T47D (cell line): Measurements from ENCODE around the gene SAMD4B.
A peak's percentile ranks its signal among the peaks of the same experiment; 100 is the strongest.

Source experiments
- DNase-seq, 2 experiments: peaks; one replicate each; pipeline versions ENCODE4 v3.0.0 to v3.0.0-alpha.2; 2011 to 2012; ENCODE audit warnings: low read depth in 1 of 2, low spot score in 1 of 2
- JUND ChIP-seq: IDR thresholded peaks from 2 replicates; pipeline ENCODE4 v1.6.1; 2012; ENCODE audit warnings: low read depth
- in situ Hi-C: cut with HindIII; loops from 2 replicates; pipeline ENCODE4 v1.10.0; 2016; ENCODE audit warnings: low sequenced_read_pairs, low pct_unique_long_range_greater_than_20kb

The SAMD4B gene

GRCh38 chr19:39341719-39342604, at the start of gene SAMD4B:
Gene SAMD4B, plus strand, starts transcription at chr19:39342421. Its CDS starts 14,473 bp downstream, at chr19:39356894.
- TF ChIP-seq JUND, result no peak
- DNase-seq, result peak; percentile 80 to 97
- in situ Hi-C loops, result no loop called here

GRCh38 chr19:39293394-39293793, 48.8 kb upstream of the SAMD4B start:
- DNase-seq, result no peak
- in situ Hi-C loops, result no loop called here
- TF ChIP-seq JUND, result no peak

- no peak for TF ChIP-seq JUND
- peak; percentile 25 to 62 for DNase-seq
- in situ Hi-C loops, result no loop called here
Observed at GRCh38 chr19:39296055-39296645, 46.1 kb upstream of the SAMD4B start, which contains the start of gene IFNL1. Gene IFNL1, plus strand, starts transcription at chr19:39296407. Its CDS starts 15 bp downstream, at chr19:39296422.

- in situ Hi-C loops, result no loop called here
- DNase-seq, result no peak
- no peak for TF ChIP-seq JUND
Observed at GRCh38 chr19:39296906-39297305, 45.3 kb upstream of the SAMD4B start.

GRCh38 chr19:39297931-39298634, 44.1 kb upstream of the SAMD4B start:
- no peak for TF ChIP-seq JUND
- DNase-seq, result no peak
- in situ Hi-C loops, result no loop called here

GRCh38 chr19:39299404-39299803, 42.8 kb upstream of the SAMD4B start:
- TF ChIP-seq JUND, result no peak
- in situ Hi-C loops, result no loop called here
- no peak for DNase-seq

- DNase-seq, result no peak
- in situ Hi-C loops, result no loop called here
- TF ChIP-seq JUND, result no peak
Observed at GRCh38 chr19:39299832-39300231, 42.4 kb upstream of the SAMD4B start.

- in situ Hi-C loops, result no loop called here
- DNase-seq, result no peak
- TF ChIP-seq JUND, result no peak
Observed at GRCh38 chr19:39301021-39301420, 41.2 kb upstream of the SAMD4B start.

GRCh38 chr19:39301562-39301961, 40.7 kb upstream of the SAMD4B start:
- DNase-seq, result no peak
- no peak for TF ChIP-seq JUND
- in situ Hi-C loops, result no loop called here

- DNase-seq, result no peak
- TF ChIP-seq JUND, result no peak
- in situ Hi-C loops, result no loop called here
Observed at GRCh38 chr19:39303373-39304184, 38.6 kb upstream of the SAMD4B start.

- DNase-seq, result no peak
- in situ Hi-C loops, result no loop called here
- TF ChIP-seq JUND, result no peak
Observed at GRCh38 chr19:39304185-39304513, 38.1 kb upstream of the SAMD4B start.
